ENCODE data around the gene HNRNPA0. TPM values are rescaled to one million over a fixed set of nuclear protein-coding genes. Genes with fewer than 3 reads are reported as not detected.

HNRNPA0 gene
- total and polyA plus RNA-seq, 12 donors: 7.9 to 23.8 (median 17.4) TPM

GRCh38 chr5:137734331-137734730 is 19.8 kb downstream of the HNRNPA0 start:
- intact Hi-C loops (cut with DNase I): loop anchor here in 1 of 10 donors (2.0 kb wide), 1 partner anchor 38 kb away; no protein-coding TSS in a partner anchor
- no peaks in the 10 kb centered on the region for H3K27me3 ChIP-seq
- peak overlapping the region in 9 of 10 donors; percentile 33 to 62 (median 52) for H3K4me3 ChIP-seq
- WGBS, 2 donors: 47 to 60% methylated on average over 2 of the region's 2 CpGs
- H3K27ac ChIP-seq: peak overlapping the region in 9 of 10 donors; percentile 61 to 89 (median 78)
- peaks cover 15 to 68% (median 57%) of the 10 kb centered on the region in 9 donors for H3K4me1 ChIP-seq
- no peak for DNase-seq
- TF ChIP-seq, protein P1, sequence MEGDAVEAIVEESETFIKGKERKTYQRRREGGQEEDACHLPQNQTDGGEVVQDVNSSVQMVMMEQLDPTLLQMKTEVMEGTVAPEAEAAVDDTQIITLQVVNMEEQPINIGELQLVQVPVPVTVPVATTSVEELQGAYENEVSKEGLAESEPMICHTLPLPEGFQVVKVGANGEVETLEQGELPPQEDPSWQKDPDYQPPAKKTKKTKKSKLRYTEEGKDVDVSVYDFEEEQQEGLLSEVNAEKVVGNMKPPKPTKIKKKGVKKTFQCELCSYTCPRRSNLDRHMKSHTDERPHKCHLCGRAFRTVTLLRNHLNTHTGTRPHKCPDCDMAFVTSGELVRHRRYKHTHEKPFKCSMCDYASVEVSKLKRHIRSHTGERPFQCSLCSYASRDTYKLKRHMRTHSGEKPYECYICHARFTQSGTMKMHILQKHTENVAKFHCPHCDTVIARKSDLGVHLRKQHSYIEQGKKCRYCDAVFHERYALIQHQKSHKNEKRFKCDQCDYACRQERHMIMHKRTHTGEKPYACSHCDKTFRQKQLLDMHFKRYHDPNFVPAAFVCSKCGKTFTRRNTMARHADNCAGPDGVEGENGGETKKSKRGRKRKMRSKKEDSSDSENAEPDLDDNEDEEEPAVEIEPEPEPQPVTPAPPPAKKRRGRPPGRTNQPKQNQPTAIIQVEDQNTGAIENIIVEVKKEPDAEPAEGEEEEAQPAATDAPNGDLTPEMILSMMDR (IDR thresholded peaks at IDR 0.05): no peak
- peaks cover 0 to 6% (median 0%) of the 10 kb centered on the region in 11 donors for H3K9me3 ChIP-seq
- no peak for ATAC-seq
- H3K36me3 ChIP-seq: no peaks in the 10 kb centered on the region

DNA sequence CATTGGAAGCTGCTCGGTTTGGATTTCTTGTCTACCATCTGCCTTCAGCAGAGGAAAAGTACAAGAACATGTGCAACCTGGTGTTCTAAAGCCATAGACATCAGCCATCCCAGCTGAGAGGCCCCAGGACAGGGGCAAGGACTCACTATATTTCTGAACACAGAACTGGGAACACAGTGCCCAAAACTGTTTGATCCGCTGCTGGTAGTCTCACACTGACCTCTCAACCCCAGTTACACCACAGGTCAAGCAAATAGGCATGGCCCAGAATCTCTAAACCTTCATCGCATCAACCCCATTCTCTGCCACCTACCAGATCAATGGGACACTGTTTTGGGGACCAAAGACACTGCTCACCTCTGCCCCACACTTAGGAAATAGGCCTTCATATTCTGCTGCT is 20.2 kb downstream of the HNRNPA0 start:
- no peak for ATAC-seq
- H3K27ac ChIP-seq: peak overlapping the region in 8 of 10 donors; percentile 6 to 89 (median 78)
- intact Hi-C loops (cut with DNase I): loop anchor here in 1 of 10 donors (2.0 kb wide), 1 partner anchor 37 kb away; no protein-coding TSS in a partner anchor

DNA sequence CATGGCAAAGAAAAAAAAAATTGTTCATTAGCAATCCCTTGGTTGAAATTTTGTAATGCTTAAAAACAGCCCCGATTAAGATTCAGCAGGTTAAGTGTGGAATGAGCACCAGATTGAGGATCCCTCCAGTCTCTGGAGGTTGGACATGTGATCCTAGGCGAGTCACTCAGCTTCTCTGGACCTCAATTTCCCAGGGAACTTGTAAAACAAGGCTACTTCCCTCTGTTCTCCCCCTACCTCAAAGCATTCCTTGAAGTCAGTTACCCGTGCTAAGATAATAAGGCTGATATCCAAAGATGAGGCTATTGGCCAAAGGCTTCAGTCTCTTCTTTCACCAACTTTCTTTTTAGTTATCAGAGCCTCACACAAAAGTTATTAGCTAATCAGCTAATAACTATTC is 21.2 kb downstream of the HNRNPA0 start:
- Histone ChIP-seq H3K9me3 (peaks cover 0 to 3% (median 0%) of the 10 kb centered on the region in 11 donors), H3K36me3 (no peaks in the 10 kb centered on the region), H3K4me1 (peaks cover 15 to 68% (median 51%) of the 10 kb centered on the region in 9 donors), H3K27me3 (no peaks in the 10 kb centered on the region), H3K4me3 (no peak overlapping the region), H3K27ac (peak overlapping the region in 1 of 10 donors; percentile 81)
- intact Hi-C loops (cut with DNase I): no loop called here
- WGBS, 2 donors: 84 to 86% methylated on average over 3 of the region's 3 CpGs
- DNase-seq: no peak
- TF ChIP-seq, protein P1 (IDR thresholded peaks at IDR 0.05): no peak
- ATAC-seq: no peak

More for the DNA sequence above, 20.2 kb downstream of the HNRNPA0 start:
- no peaks in the 10 kb centered on the region for H3K27me3 ChIP-seq
- TF ChIP-seq, protein P1 (IDR thresholded peaks at IDR 0.05): no peak
- peaks cover 15 to 70% (median 57%) of the 10 kb centered on the region in 9 donors for H3K4me1 ChIP-seq
- no peaks in the 10 kb centered on the region for H3K36me3 ChIP-seq
- H3K4me3 ChIP-seq: peak overlapping the region in 8 of 10 donors; percentile 40 to 62 (median 54)
- H3K9me3 ChIP-seq: peaks cover 0 to 6% (median 0%) of the 10 kb centered on the region in 11 donors
- 84 to 90% methylated on average over 3 of the region's 3 CpGs for WGBS, 2 donors
- DNase-seq: no peak

DNA sequence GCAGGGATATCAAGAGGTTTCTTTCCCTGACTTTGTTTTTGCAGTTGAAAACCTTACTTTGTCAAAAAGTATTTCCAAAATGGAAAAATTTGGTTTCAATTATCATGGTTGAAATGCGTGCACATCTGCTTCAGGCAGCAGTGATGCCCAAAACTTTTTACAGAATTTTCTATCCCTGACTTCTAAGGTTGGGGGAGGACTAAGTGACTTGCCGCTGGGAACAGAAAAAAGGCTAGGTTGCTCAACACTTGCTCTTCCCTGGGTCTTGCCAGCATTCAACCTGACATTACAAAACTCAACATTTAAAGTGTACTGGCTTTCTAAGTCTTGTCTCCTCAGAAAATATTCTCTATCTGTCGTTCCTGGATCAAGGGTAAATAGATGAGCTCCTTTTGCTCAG is 23.0 kb downstream of the HNRNPA0 start:
- ATAC-seq (no peak), DNase-seq (no peak)
- Histone ChIP-seq H3K36me3 (no peaks in the 10 kb centered on the region), H3K4me1 (peaks cover 1 to 50% (median 36%) of the 10 kb centered on the region in 9 donors), H3K27ac (no peak overlapping the region), H3K4me3 (no peak overlapping the region), H3K27me3 (no peaks in the 10 kb centered on the region), H3K9me3 (no peaks in the 10 kb centered on the region)
- TF ChIP-seq, protein P1 (IDR thresholded peaks at IDR 0.05): no peak
- intact Hi-C loops (cut with DNase I): no loop called here
- 89 to 94% methylated on average over 3 of the region's 3 CpGs for WGBS, 2 donors

Measured in heart right ventricle (tissue), 16 donors.